HUES6 (cell line): Measurements from ENCODE around the gene IKZF3.
"Not testable (repeated sequence)": the region's sequence is repeated elsewhere in the genome, so short reads cannot be mapped to it uniquely, and the experiment has no call there.

Experiments used
- H3K27ac ChIP-seq: 2 replicates; pipeline ENCODE4 v1.7.0; 2013; ENCODE audit warnings: low read depth, mild to moderate bottlenecking, low read length, inconsistent platforms
- H3K27me3 ChIP-seq: 2 replicates; pipeline ENCODE4 v1.6.1; 2013; ENCODE audit warnings: low read length; ENCODE audit not compliant: control insufficient read depth, insufficient read depth
- H3K36me3 ChIP-seq: 2 replicates; pipeline ENCODE4 v1.6.1; 2013; ENCODE audit warnings: low read length; ENCODE audit not compliant: control insufficient read depth, insufficient read depth
- H3K4me1 ChIP-seq: 2 replicates; pipeline ENCODE4 v1.6.1; 2013; ENCODE audit warnings: low read length; ENCODE audit not compliant: control insufficient read depth, insufficient read depth
- H3K4me3 ChIP-seq: 2 replicates; pipeline ENCODE4 v1.5.1; 2013; ENCODE audit warnings: low read depth, low read length
- H3K9ac ChIP-seq: one replicate; pipeline ENCODE4 v1.6.1; 2013; ENCODE audit warnings: mild to moderate bottlenecking, low read length
- H3K9me3 ChIP-seq: 2 replicates; pipeline ENCODE4 v1.6.1; 2013; ENCODE audit warnings: low read depth, low read length; ENCODE audit not compliant: control insufficient read depth, insufficient read depth

The IKZF3 gene

GRCh38 chr17:39711071-39711470, 153.0 kb downstream of the IKZF3 start:
- not testable (repeated sequence) for H3K4me1 ChIP-seq, H3K27ac ChIP-seq, H3K9ac ChIP-seq, H3K4me3 ChIP-seq, H3K27me3 ChIP-seq, H3K9me3 ChIP-seq
- H3K36me3 ChIP-seq: peaks cover 93% of the 10 kb centered on the region

GRCh38 chr17:39709998-39710964, 153.8 kb downstream of the IKZF3 start:
- H3K9ac ChIP-seq: no peak overlapping the region
- H3K27me3 ChIP-seq: no peaks in the 10 kb centered on the region
- no peak overlapping the region for H3K27ac ChIP-seq
- H3K36me3 ChIP-seq: peaks cover 87% of the 10 kb centered on the region
- peaks cover 8% of the 10 kb centered on the region for H3K4me1 ChIP-seq
- no peak overlapping the region for H3K4me3 ChIP-seq
- H3K9me3 ChIP-seq: no peaks in the 10 kb centered on the region

- Histone ChIP-seq H3K9me3 (no peaks in the 10 kb centered on the region), H3K27ac (no peak overlapping the region), H3K36me3 (peaks cover 83% of the 10 kb centered on the region), H3K4me3 (no peak overlapping the region), H3K9ac (no peak overlapping the region), H3K4me1 (peaks cover 16% of the 10 kb centered on the region), H3K27me3 (no peaks in the 10 kb centered on the region)
Observed at GRCh38 chr17:39709319-39709997, 154.7 kb downstream of the IKZF3 start.
